Keratinocyte (primary cell): ENCODE data around the gene CACNA1B. TPM values are rescaled to one million over a fixed set of nuclear protein-coding genes. Genes with fewer than 3 reads are reported as not detected.

Experiments used
- DNase-seq: peaks from one replicate; pipeline ENCODE4 v3.0.0-alpha.2; 2011; ENCODE audit warnings: low read depth, missing footprints, low spot score
- FAIRE-seq: peaks from 2 replicates; lab custom pipeline; 2011; peaks lifted over from hg19 to GRCh38; lab: Jason Lieb, UNC
- H2AFZ ChIP-seq: 2 replicates; pipeline ENCODE4 v1.6.0; 2012; ENCODE audit warnings: low read length, control low read depth, inconsistent platforms; ENCODE audit not compliant: control insufficient read depth
- H3K27ac ChIP-seq: 2 replicates; pipeline ENCODE4 v1.5.1; 2011; ENCODE audit warnings: low read length; ENCODE audit not compliant: control insufficient read depth, insufficient read depth
- H3K27me3 ChIP-seq: 3 replicates; pipeline ENCODE4 v1.6.0; 2011; ENCODE audit warnings: low read length; ENCODE audit not compliant: control insufficient read depth, insufficient read depth; ENCODE audit errors: extremely low read depth
- H3K36me3 ChIP-seq, 2 experiments: 2 replicates in 1 of 2; 3 replicates in 1 of 2; pipeline ENCODE4 v1.5.1; 2011; ENCODE audit warnings: low read length in 2 of 2, mild to moderate bottlenecking in 1 of 2; ENCODE audit not compliant: control insufficient read depth in 2 of 2, insufficient read depth in 2 of 2; ENCODE audit errors: extremely low read depth in 1 of 2
- H3K4me1 ChIP-seq: 3 replicates; pipeline ENCODE4 v1.5.1; 2011; ENCODE audit warnings: low read length; ENCODE audit not compliant: control insufficient read depth, insufficient read depth; ENCODE audit errors: extremely low read depth
- H3K4me2 ChIP-seq: 3 replicates; pipeline ENCODE4 v1.6.0; 2011; ENCODE audit warnings: low read depth, low read length; ENCODE audit not compliant: control insufficient read depth, insufficient read depth; ENCODE audit errors: extremely low read depth
- H3K4me3 ChIP-seq, 3 experiments: fragments of 200-600 bp in 1 of 3; sonication (generic) in 1 of 3; 2 replicates in 2 of 3; 3 replicates in 1 of 3; pipeline ENCODE4 v1.5.1; 2011 to 2016; ENCODE audit warnings: low read length in 3 of 3, mild to moderate bottlenecking in 3 of 3, control low read depth in 2 of 3, inconsistent platforms in 1 of 3, low read depth in 1 of 3, mixed read lengths in 1 of 3, mixed run types in 1 of 3, moderate library complexity in 1 of 3; ENCODE audit not compliant: control insufficient read depth in 2 of 3, insufficient read depth in 2 of 3; ENCODE audit errors: extremely low read depth in 1 of 3
- H3K79me2 ChIP-seq: 2 replicates; pipeline ENCODE4 v1.6.0; 2012; ENCODE audit warnings: low read length; ENCODE audit not compliant: control insufficient read depth, insufficient read depth
- H3K9ac ChIP-seq: 3 replicates; pipeline ENCODE4 v1.6.0; 2011; ENCODE audit warnings: low read length; ENCODE audit not compliant: control insufficient read depth, insufficient read depth; ENCODE audit errors: extremely low read depth
- H3K9me1 ChIP-seq: 3 replicates; pipeline ENCODE4 v1.6.0; 2011; ENCODE audit warnings: low read length; ENCODE audit not compliant: control insufficient read depth, insufficient read depth; ENCODE audit errors: extremely low read depth
- H3K9me3 ChIP-seq: 2 replicates; pipeline ENCODE4 v1.5.1; 2012; ENCODE audit warnings: low read depth, low read length; ENCODE audit not compliant: control insufficient read depth
- H4K20me1 ChIP-seq: 3 replicates; pipeline ENCODE4 v1.6.0; 2011; ENCODE audit warnings: low read length; ENCODE audit not compliant: control insufficient read depth, insufficient read depth; ENCODE audit errors: extremely low read depth
- EZH2 ChIP-seq: IDR thresholded peaks from one replicate; pipeline ENCODE4 v1.6.1; 2012; ENCODE audit warnings: inconsistent platforms, mild to moderate bottlenecking, low read length, moderate library complexity
- dilution Hi-C: fragments of 300-500 bp; cut with MboI; formaldehyde crosslinking; loops from one replicate; pipeline ENCODE4 v1.7.0; 2020; ENCODE audit warnings: low sequenced_read_pairs; ENCODE audit not compliant: extremely low pct_ligation_motif_present
- polyA plus RNA-seq, 5 experiments: library from polyadenylated mRNA; depleted of rRNA in 3 of 5; stranded (reverse) in 3 of 5; stranded (forward) in 1 of 5; unstranded in 1 of 5; fragments of >200 nt; gene quantifications; 1 replicate in 1 of 5; 2 replicates in 3 of 5; 3 replicates in 1 of 5; pipeline versions ENCODE4 v1.2.1 to v1.2.3, GENCODE V29; 2011 to 2012; ENCODE audit warnings: missing spikeins in 2 of 5, low read depth in 1 of 5, low replicate concordance in 1 of 5
- TF ChIP-seq, protein P1 (sequence below), 3 experiments: IDR thresholded peaks in 1 of 3; conservative IDR thresholded peaks in 1 of 3; optimal IDR thresholded peaks in 1 of 3; 2 replicates in 2 of 3; 3 replicates in 1 of 3; pipeline versions ENCODE3 to v1.5.1; 2011; ENCODE audit warnings: low read length in 3 of 3, mild to moderate bottlenecking in 3 of 3, moderate library complexity in 2 of 3, control low read depth in 1 of 3, inconsistent platforms in 1 of 3; ENCODE audit not compliant: insufficient read depth in 2 of 3; ENCODE audit errors: extremely low read depth in 1 of 3

CACNA1B gene
- polyA plus RNA-seq, 1 donor (not counting 4 experiments of a cell fraction or from before 2014, with no cell fraction given): 0.01 TPM

DNA sequence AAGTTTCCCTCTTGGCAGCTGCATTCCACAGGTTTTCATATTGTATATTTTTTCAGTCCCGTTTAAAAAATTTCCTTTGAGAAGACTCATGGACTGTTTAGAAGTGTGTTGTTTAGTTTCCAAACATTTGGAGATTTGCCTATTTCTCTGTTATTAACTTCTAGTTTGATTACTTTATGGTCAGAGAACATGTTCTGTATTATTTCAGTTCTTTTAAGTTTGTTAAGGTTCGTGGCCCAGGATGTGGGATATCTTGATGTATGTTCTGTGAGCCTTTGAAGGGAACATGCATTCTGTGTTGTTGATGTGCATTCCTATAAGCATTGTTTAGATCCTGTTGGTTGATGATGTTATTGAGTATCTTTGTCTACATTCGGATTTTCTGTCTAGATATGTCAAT, 153.6 kb downstream of the CACNA1B start:
- Histone ChIP-seq H4K20me1 (no peaks in the 10 kb centered on the region), H3K36me3 (no peaks in the 10 kb centered on the region)
- dilution Hi-C loops: no loop called here

DNA sequence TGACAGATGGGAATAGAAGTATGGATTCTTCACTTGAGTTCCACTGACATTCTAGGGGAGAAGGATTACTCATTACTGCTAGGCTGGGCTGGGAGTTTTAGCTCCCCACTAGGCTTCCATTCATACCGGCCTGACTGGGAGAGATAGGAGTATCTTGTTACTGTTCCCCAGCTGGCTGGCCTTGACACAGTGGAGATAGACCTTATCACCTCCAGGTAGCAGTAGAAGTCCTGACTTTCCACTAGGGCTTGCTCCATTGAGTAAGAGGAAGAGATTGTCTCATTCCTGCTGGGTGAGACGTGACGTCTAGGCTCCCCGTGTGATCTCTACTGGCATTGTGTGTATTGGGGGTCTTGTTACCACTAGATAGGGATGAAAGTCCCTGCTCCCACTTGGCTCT, 156.4 kb downstream of the CACNA1B start:
- H3K4me1 ChIP-seq: no peaks in the 10 kb centered on the region
- H3K27me3 ChIP-seq: no peaks in the 10 kb centered on the region
- FAIRE-seq: no peak
- H4K20me1 ChIP-seq: no peaks in the 10 kb centered on the region
- H3K9me1 ChIP-seq: no peaks in the 10 kb centered on the region
- no peak overlapping the region for H2AFZ ChIP-seq
- no peak for TF ChIP-seq EZH2
- TF ChIP-seq, protein P1, sequence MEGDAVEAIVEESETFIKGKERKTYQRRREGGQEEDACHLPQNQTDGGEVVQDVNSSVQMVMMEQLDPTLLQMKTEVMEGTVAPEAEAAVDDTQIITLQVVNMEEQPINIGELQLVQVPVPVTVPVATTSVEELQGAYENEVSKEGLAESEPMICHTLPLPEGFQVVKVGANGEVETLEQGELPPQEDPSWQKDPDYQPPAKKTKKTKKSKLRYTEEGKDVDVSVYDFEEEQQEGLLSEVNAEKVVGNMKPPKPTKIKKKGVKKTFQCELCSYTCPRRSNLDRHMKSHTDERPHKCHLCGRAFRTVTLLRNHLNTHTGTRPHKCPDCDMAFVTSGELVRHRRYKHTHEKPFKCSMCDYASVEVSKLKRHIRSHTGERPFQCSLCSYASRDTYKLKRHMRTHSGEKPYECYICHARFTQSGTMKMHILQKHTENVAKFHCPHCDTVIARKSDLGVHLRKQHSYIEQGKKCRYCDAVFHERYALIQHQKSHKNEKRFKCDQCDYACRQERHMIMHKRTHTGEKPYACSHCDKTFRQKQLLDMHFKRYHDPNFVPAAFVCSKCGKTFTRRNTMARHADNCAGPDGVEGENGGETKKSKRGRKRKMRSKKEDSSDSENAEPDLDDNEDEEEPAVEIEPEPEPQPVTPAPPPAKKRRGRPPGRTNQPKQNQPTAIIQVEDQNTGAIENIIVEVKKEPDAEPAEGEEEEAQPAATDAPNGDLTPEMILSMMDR (optimal IDR thresholded peaks at IDR 0.05 in 1 of 3, IDR thresholded peaks at IDR 0.05 in 1 of 3, conservative IDR thresholded peaks at IDR 0.05 in 1 of 3; ENCODE audit: extremely low read depth in 1 of 3, insufficient read depth in 2 of 3, low read length in 3 of 3): no peak
- no peak overlapping the region for H3K4me2 ChIP-seq
- no peak overlapping the region for H3K4me3 ChIP-seq
- DNase-seq: no peak
- no peaks in the 10 kb centered on the region for H3K79me2 ChIP-seq
- H3K9ac ChIP-seq: no peak overlapping the region
- dilution Hi-C loops: no loop called here
- H3K27ac ChIP-seq: no peak overlapping the region
- no peaks in the 10 kb centered on the region for H3K36me3 ChIP-seq
- H3K9me3 ChIP-seq: no peaks in the 10 kb centered on the region

More for the DNA sequence above, 153.6 kb downstream of the CACNA1B start:
- Histone ChIP-seq H3K27ac (no peak overlapping the region), H2AFZ (no peak overlapping the region), H3K4me1 (no peaks in the 10 kb centered on the region), H3K9me3 (no peaks in the 10 kb centered on the region), H3K27me3 (no peaks in the 10 kb centered on the region), H3K4me2 (no peak overlapping the region), H3K9ac (no peak overlapping the region), H3K79me2 (no peaks in the 10 kb centered on the region), H3K9me1 (no peaks in the 10 kb centered on the region), H3K4me3 (no peak overlapping the region)
- DNase-seq: no peak
- FAIRE-seq: no peak
- no peak for TF ChIP-seq EZH2

DNA sequence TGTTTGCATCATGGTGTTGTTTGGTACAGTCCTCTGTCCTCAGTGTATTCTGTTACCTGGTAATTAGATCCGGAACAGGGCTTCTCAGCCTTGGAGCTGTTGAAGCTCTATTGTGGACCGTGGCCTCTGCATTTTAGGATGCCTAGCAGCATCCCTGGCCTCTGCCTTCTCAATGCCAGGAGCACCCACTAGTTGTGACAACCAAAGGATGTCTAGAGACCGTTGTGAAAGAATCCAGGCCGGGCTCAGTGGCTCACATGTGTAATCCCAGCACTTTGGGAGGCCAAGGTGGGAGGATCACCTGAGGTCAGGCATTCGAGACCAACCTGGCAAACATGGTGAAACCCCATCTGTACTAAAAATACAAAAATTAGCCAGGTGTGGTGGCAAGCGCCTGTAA, 159.6 kb downstream of the CACNA1B start:
- Histone ChIP-seq H3K79me2 (no peaks in the 10 kb centered on the region), H3K36me3 (no peaks in the 10 kb centered on the region), H4K20me1 (no peaks in the 10 kb centered on the region), H3K9me1 (no peaks in the 10 kb centered on the region), H3K4me2 (no peak overlapping the region), H3K9ac (no peak overlapping the region), H3K27me3 (no peaks in the 10 kb centered on the region), H3K9me3 (no peaks in the 10 kb centered on the region), H3K4me1 (no peaks in the 10 kb centered on the region), H2AFZ (no peak overlapping the region), H3K4me3 (no peak overlapping the region), H3K27ac (no peak overlapping the region)
- dilution Hi-C loops: no loop called here
- FAIRE-seq (no peak), DNase-seq (no peak)
- TF ChIP-seq, protein P1 (optimal IDR thresholded peaks at IDR 0.05 in 1 of 3, IDR thresholded peaks at IDR 0.05 in 1 of 3, conservative IDR thresholded peaks at IDR 0.05 in 1 of 3; ENCODE audit: extremely low read depth in 1 of 3, insufficient read depth in 2 of 3, low read length in 3 of 3): no peak
- TF ChIP-seq EZH2: no peak
